Measurements from ENCODE around the gene PITHD1.
"Not testable (repeated sequence)": the region's sequence is repeated elsewhere in the genome, so short reads cannot be mapped to it uniquely, and the experiment has no call there.

The PITHD1 gene

GRCh38 chr1:23799570-23800399 lies 21.6 kb downstream of the PITHD1 start:
- peak; percentile 17 for DNase-seq

- peak; percentile 83 for DNase-seq
Measured at GRCh38 chr1:23800400-23801337, 22.5 kb downstream of the PITHD1 start, which contains the start of gene GALE. Gene GALE (minus strand): TSS chr1:23800754. CDS start chr1:23799007, 1,747 bp downstream.

- DNase-seq, result no peak
Measured at GRCh38 chr1:23801338-23801748, 23.1 kb downstream of the PITHD1 start.

- DNase-seq, result no peak
Measured at GRCh38 chr1:23801876-23802275, 23.7 kb downstream of the PITHD1 start.

- DNase-seq, result not testable (repeated sequence)
Measured at GRCh38 chr1:23802809-23803342, 24.7 kb downstream of the PITHD1 start.

GRCh38 chr1:23803674-23804073 lies 25.5 kb downstream of the PITHD1 start:
- DNase-seq, result no peak

GRCh38 chr1:23804183-23804835 lies 26.1 kb downstream of the PITHD1 start:
- no peak for DNase-seq

- no peak for DNase-seq
Measured at GRCh38 chr1:23805025-23805424, 26.8 kb downstream of the PITHD1 start.

GRCh38 chr1:23806280-23806679 lies 28.1 kb downstream of the PITHD1 start:
- no peak for DNase-seq

- DNase-seq, result peak; percentile 77
Measured at GRCh38 chr1:23807453-23807852, 29.2 kb downstream of the PITHD1 start.

GRCh38 chr1:23809751-23810171 lies 31.5 kb downstream of the PITHD1 start:
- peak; percentile 62 for DNase-seq

GRCh38 chr1:23810818-23811540 lies 32.8 kb downstream of the PITHD1 start:
- DNase-seq, result peak; percentile 79

- DNase-seq, result no peak
Measured at GRCh38 chr1:23814016-23814415, 35.8 kb downstream of the PITHD1 start.

- DNase-seq, result no peak
Measured at GRCh38 chr1:23816361-23816760, 38.1 kb downstream of the PITHD1 start.

- no peak for DNase-seq
Measured at GRCh38 chr1:23816906-23817305, 38.7 kb downstream of the PITHD1 start.

GRCh38 chr1:23817633-23818032 lies 39.4 kb downstream of the PITHD1 start:
- DNase-seq, result no peak

- no peak for DNase-seq
Measured at GRCh38 chr1:23823767-23824166, 45.5 kb downstream of the PITHD1 start.

GRCh38 chr1:23824711-23825075 lies 46.5 kb downstream of the PITHD1 start:
- no peak for DNase-seq

GRCh38 chr1:23825076-23825761 lies 47.0 kb downstream of the PITHD1 start, which contains the start of gene HMGCL:
Gene HMGCL (minus strand): TSS chr1:23825429. CDS start chr1:23825415, 14 bp downstream.
- DNase-seq, result peak; percentile 64

GRCh38 chr1:23825762-23826522 lies 47.7 kb downstream of the PITHD1 start:
- no peak for DNase-seq

- not testable (repeated sequence) for DNase-seq
Measured at GRCh38 chr1:23826590-23826989, 48.4 kb downstream of the PITHD1 start.

Measured in GF-D8 (cell line).